ENCODE measurements around the gene SYVN1. TPM values are rescaled to one million over a fixed set of nuclear protein-coding genes. Genes with fewer than 3 reads are reported as not detected.

The SYVN1 gene
- total RNA-seq, 1 donor from 2014 or later: 54.7 TPM

DNA sequence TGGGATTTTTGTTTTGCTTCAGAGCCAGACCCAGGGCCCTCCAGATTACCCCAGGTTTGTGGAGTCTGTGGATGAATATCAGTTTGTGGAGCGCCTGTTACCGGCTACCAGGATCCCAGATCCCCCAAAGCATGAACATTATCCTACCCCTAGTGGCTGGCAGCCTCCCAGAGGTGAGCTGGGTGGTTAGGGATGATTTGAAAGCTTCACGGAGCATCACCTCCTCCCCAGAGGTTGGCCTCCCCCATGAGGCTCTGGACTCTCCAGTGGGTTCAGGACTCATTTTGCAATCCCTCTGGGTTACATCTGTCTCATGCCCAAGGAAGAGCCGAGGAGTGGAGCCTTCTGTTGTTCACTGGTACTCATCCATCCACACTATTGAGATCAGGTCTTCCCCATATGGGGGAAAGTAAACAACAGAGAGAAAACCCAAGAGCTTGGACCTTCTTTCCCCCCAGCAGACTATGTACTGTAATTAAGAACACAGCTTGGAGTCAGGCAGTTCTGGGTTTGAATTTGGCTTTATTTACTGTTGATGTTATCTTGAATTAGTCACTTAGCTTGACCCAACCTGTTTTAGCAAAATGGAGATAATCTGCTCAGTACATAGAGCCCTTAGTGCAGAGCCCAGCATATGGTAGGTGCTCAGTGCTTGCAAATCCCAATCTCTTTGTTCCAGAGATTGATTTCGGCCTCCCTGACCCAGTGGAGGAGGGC, 9.7 kb downstream of the SYVN1 start:
- DNase-seq: no peak
- Mint-ChIP-seq H3K9me3 (ENCODE audit: unreplicated experiment) (peaks cover 2% of the 10 kb centered on the region), H3K27me3 (ENCODE audit: unreplicated experiment) (peaks cover 11% of the 10 kb centered on the region), H3K27ac (ENCODE audit: unreplicated experiment) (no peak overlapping the region), H3K4me3 (ENCODE audit: unreplicated experiment) (peak overlapping the region; percentile 40), H3K36me3 (ENCODE audit: unreplicated experiment) (no peaks in the 10 kb centered on the region), H3K4me1 (ENCODE audit: low read depth, unreplicated experiment) (peaks cover 8% of the 10 kb centered on the region)
- TF ChIP-seq, protein P1, sequence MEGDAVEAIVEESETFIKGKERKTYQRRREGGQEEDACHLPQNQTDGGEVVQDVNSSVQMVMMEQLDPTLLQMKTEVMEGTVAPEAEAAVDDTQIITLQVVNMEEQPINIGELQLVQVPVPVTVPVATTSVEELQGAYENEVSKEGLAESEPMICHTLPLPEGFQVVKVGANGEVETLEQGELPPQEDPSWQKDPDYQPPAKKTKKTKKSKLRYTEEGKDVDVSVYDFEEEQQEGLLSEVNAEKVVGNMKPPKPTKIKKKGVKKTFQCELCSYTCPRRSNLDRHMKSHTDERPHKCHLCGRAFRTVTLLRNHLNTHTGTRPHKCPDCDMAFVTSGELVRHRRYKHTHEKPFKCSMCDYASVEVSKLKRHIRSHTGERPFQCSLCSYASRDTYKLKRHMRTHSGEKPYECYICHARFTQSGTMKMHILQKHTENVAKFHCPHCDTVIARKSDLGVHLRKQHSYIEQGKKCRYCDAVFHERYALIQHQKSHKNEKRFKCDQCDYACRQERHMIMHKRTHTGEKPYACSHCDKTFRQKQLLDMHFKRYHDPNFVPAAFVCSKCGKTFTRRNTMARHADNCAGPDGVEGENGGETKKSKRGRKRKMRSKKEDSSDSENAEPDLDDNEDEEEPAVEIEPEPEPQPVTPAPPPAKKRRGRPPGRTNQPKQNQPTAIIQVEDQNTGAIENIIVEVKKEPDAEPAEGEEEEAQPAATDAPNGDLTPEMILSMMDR (IDR thresholded peaks at IDR 0.05; ENCODE audit: partially characterized antibody, unreplicated experiment): no peak

DNA sequence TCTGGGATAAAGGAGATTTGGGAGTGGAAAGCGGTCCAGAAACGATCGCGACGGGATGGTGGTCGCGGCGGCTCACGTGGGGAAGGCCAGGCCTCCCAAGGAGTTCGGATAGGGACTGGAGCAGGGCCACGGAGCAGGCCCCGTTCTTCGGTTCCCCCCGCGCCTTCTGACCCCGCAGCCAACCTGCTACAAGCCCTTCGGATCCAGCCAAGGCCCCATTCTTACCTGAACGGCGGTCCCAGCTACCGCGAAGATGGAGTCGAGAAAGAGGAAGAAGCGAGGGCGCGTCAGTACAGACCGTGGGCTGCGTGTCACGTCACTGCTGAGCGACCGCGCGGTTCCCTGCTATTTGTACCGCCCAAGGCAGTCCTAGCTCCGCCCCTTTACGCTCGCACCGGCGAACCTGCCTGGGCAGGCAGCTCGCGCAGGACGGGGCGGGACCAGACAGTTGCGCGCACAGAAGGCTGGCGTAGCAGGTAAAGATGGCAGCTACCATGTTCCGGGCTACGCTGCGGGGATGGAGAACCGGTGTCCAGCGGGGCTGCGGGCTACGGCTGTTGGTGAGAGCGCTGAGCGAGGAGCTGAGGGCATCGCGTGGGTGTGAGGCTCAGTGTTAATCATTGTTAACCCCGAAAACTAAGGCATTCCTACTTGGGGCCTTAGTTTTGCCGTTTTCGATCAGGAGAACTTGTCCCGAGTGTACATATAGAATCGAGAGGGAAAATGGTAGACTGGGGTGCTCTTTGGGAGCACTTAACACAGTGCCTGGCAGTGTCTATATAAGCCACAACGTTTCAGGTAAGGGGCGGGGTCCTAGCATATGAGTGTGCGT, 12.2 kb downstream of the SYVN1 start, which contains the start of the genes FAU and MRPL49:
Gene FAU (minus strand): TSS at position 270 of the 832 bp plus-strand sequence. CDS start 321 bp downstream, outside the sequence.
Gene MRPL49 (plus strand): TSS at position 457 of the 832 bp plus-strand sequence. CDS start 26 bp downstream, at position 483.
- TF ChIP-seq, protein P1 (IDR thresholded peaks at IDR 0.05; ENCODE audit: partially characterized antibody, unreplicated experiment): no peak
- Mint-ChIP-seq H3K36me3 (ENCODE audit: unreplicated experiment) (no peaks in the 10 kb centered on the region), H3K9me3 (ENCODE audit: unreplicated experiment) (peaks cover 15% of the 10 kb centered on the region), H3K27me3 (ENCODE audit: unreplicated experiment) (peaks cover 24% of the 10 kb centered on the region), H3K4me1 (ENCODE audit: low read depth, unreplicated experiment) (peaks cover 8% of the 10 kb centered on the region), H3K27ac (ENCODE audit: unreplicated experiment) (peak within 1 kb of the TSS; percentile 98), H3K4me3 (ENCODE audit: unreplicated experiment) (peak within 1 kb of the TSS; percentile 99)
- peak; percentile 99 for DNase-seq

DNA sequence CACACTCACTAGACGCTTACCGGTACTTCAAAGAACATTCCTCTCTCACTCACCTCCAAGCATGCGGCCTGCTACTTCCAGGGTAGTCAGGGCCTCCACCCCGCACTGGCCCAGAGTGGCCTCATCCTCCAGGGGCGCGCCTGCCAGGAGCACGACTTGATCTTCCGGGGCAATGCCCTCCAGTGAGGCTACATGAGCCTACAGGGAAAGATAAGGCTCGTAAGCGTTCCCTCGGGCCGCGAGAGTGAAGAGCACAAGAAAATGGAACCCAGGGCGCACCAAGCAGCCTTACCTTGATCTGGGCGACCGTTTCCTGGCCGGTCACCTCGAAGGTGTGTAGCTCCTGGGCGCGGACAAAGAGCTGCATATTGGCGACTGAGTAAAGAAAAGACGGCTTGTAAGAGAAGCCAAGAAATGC, 12.9 kb downstream of the SYVN1 start:
- peak overlapping the region; percentile 98 for H3K27ac Mint-ChIP-seq (ENCODE audit: unreplicated experiment)
- H3K4me3 Mint-ChIP-seq (ENCODE audit: unreplicated experiment): peak overlapping the region; percentile 99
- DNase-seq: no peak
- H3K9me3 Mint-ChIP-seq (ENCODE audit: unreplicated experiment): peaks cover 16% of the 10 kb centered on the region
- H3K4me1 Mint-ChIP-seq (ENCODE audit: low read depth, unreplicated experiment): peaks cover 6% of the 10 kb centered on the region
- no peaks in the 10 kb centered on the region for H3K36me3 Mint-ChIP-seq (ENCODE audit: unreplicated experiment)
- H3K27me3 Mint-ChIP-seq (ENCODE audit: unreplicated experiment): peaks cover 24% of the 10 kb centered on the region
- TF ChIP-seq, protein P1 (IDR thresholded peaks at IDR 0.05; ENCODE audit: partially characterized antibody, unreplicated experiment): no peak

DNA sequence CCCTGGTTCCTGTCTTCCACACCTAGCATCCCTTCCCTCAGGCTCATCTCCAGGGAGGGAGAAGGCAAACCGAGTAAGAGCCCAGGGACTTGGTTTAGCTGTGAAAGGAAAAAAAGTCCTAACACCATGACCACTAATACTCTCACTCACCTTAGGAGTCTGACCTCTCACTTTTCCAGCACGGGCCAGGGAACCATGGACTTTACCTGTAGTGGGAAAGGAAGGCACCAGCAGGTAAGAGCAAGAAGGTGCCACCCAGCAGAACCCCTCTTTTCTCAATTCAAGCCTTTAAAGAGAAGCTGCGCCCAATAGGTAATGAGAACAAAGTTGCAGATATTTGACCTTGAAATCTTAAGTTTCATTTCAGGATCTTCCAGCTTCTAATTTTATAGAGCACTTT, 13.5 kb downstream of the SYVN1 start:
- H3K4me1 Mint-ChIP-seq (ENCODE audit: low read depth, unreplicated experiment): peaks cover 6% of the 10 kb centered on the region
- no peaks in the 10 kb centered on the region for H3K36me3 Mint-ChIP-seq (ENCODE audit: unreplicated experiment)
- peaks cover 23% of the 10 kb centered on the region for H3K27me3 Mint-ChIP-seq (ENCODE audit: unreplicated experiment)
- DNase-seq: no peak
- peak overlapping the region; percentile 28 for H3K27ac Mint-ChIP-seq (ENCODE audit: unreplicated experiment)
- peak overlapping the region; percentile 99 for H3K4me3 Mint-ChIP-seq (ENCODE audit: unreplicated experiment)
- H3K9me3 Mint-ChIP-seq (ENCODE audit: unreplicated experiment): peaks cover 18% of the 10 kb centered on the region
- TF ChIP-seq, protein P1 (IDR thresholded peaks at IDR 0.05; ENCODE audit: partially characterized antibody, unreplicated experiment): no peak
